PFSK-1 (cell line): ENCODE results near the gene ZNF768.

Experiments
- FOXP2 ChIP-seq: optimal IDR thresholded peaks from 2 replicates; pipeline ENCODE3; 2011; ENCODE audit warnings: borderline replicate concordance, control low read depth, inconsistent platforms; ENCODE audit not compliant: insufficient read depth; ENCODE audit errors: extremely low read length, extremely low read depth
- POLR2AphosphoS5 ChIP-seq: IDR thresholded peaks from 2 replicates; pipeline ENCODE4 v1.6.1; 2012; ENCODE audit warnings: low read depth, mild to moderate bottlenecking, control low read depth, low read length, moderate library complexity
- REST ChIP-seq, 2 experiments: IDR thresholded peaks; 2 replicates each; pipeline versions ENCODE4 v1.6.1 to v1.8.0; 2011 to 2012; ENCODE audit warnings: low read depth in 2 of 2, low read length in 2 of 2, control low read depth in 1 of 2, inconsistent platforms in 1 of 2, mild to moderate bottlenecking in 1 of 2, moderate library complexity in 1 of 2; ENCODE audit not compliant: insufficient read depth in 1 of 2
- SIN3A ChIP-seq: IDR thresholded peaks from 2 replicates; pipeline ENCODE4 v1.6.1; 2012; ENCODE audit warnings: mild to moderate bottlenecking, low read length, moderate library complexity, borderline replicate concordance; ENCODE audit not compliant: insufficient read depth
- TAF1 ChIP-seq: IDR thresholded peaks from 2 replicates; pipeline ENCODE4 v1.6.1; 2012; ENCODE audit warnings: low read length, control low read depth, borderline replicate concordance; ENCODE audit not compliant: insufficient read depth

Gene ZNF768

GRCh38 chr16:30559690-30560089 is 33.3 kb upstream of the ZNF768 start:
- TF ChIP-seq POLR2AphosphoS5 = no peak
- TF ChIP-seq REST (IDR thresholded peaks at IDR 0.05; ENCODE audit: insufficient read depth in 1 of 2, low read depth in 2 of 2, low read length in 2 of 2) = no peak
- TF ChIP-seq SIN3A = no peak
- TF ChIP-seq FOXP2 = no peak
- no peak for TF ChIP-seq TAF1

- no peak for TF ChIP-seq REST (IDR thresholded peaks at IDR 0.05; ENCODE audit: insufficient read depth in 1 of 2, low read depth in 2 of 2, low read length in 2 of 2)
- TF ChIP-seq TAF1 = no peak
- no peak for TF ChIP-seq SIN3A
- no peak for TF ChIP-seq FOXP2
- TF ChIP-seq POLR2AphosphoS5 = no peak
These were observed 32.5 kb upstream of the ZNF768 start for GRCh38 chr16:30558789-30559377.

- TF ChIP-seq FOXP2 (no peak), TAF1 (0 out of 2 replicates have a peak, but pooled peaks have one; percentile 37), POLR2AphosphoS5 (peak; percentile 75; the same call in 1 of the 2 replicates), SIN3A (no peak; the same call in 1 of the 2 replicates)
These were observed 31.8 kb upstream of the ZNF768 start, which contains the start of gene ZNF764 for GRCh38 chr16:30557957-30558788. Gene ZNF764 (minus strand): TSS chr16:30558374. CDS start chr16:30558182, 192 bp downstream.

- TF ChIP-seq POLR2AphosphoS5 = no peak
- no peak for TF ChIP-seq REST (IDR thresholded peaks at IDR 0.05; ENCODE audit: insufficient read depth in 1 of 2, low read depth in 2 of 2, low read length in 2 of 2)
- TF ChIP-seq SIN3A = no peak
- no peak for TF ChIP-seq TAF1
- no peak for TF ChIP-seq FOXP2
These were observed 31.3 kb upstream of the ZNF768 start for GRCh38 chr16:30557707-30557956.

- no peak for TF ChIP-seq SIN3A
- TF ChIP-seq TAF1 = no peak
- TF ChIP-seq POLR2AphosphoS5 = no peak
- TF ChIP-seq REST (IDR thresholded peaks at IDR 0.05; ENCODE audit: insufficient read depth in 1 of 2, low read depth in 2 of 2, low read length in 2 of 2) = no peak
- no peak for TF ChIP-seq FOXP2
These were observed 29.7 kb upstream of the ZNF768 start for GRCh38 chr16:30556125-30556473.
